C4-2B (cell line): Measurements from ENCODE around the gene DEDD2.

Experiments
- ZFX ChIP-seq: fragments of 450-650 bp; IDR thresholded peaks from 2 replicates; pipeline ENCODE4 v1.6.1; 2017
- TF ChIP-seq, protein P1 (sequence below): fragments of 450-650 bp; conservative IDR thresholded peaks from 2 replicates; pipeline ENCODE4 v1.5.1; 2017; ENCODE audit warnings: mild to moderate bottlenecking

DNA sequence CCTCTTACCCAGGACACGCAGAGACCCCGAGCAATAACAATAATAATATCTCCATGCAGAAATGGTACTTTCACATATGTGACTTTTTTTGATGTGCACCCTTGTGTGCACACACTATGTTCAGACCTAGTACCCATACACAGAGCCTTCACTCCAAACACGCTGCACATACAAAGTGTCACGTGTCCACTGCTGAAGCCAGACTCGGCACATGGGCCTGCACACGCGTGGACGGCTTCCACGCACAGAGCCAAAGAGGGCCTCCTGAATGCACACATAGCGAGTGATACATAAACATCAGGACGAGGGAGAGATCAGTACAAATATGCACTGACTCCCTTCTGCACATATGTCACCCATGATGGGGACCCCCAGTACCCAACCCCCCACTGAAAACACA, 43.3 kb downstream of the DEDD2 start:
- TF ChIP-seq, protein P1, sequence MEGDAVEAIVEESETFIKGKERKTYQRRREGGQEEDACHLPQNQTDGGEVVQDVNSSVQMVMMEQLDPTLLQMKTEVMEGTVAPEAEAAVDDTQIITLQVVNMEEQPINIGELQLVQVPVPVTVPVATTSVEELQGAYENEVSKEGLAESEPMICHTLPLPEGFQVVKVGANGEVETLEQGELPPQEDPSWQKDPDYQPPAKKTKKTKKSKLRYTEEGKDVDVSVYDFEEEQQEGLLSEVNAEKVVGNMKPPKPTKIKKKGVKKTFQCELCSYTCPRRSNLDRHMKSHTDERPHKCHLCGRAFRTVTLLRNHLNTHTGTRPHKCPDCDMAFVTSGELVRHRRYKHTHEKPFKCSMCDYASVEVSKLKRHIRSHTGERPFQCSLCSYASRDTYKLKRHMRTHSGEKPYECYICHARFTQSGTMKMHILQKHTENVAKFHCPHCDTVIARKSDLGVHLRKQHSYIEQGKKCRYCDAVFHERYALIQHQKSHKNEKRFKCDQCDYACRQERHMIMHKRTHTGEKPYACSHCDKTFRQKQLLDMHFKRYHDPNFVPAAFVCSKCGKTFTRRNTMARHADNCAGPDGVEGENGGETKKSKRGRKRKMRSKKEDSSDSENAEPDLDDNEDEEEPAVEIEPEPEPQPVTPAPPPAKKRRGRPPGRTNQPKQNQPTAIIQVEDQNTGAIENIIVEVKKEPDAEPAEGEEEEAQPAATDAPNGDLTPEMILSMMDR = no peak
- TF ChIP-seq ZFX = no peak
